NCI-H69 (cell line): ENCODE data around the gene TRIM17.

Experiments
- DNase-seq: peaks from one replicate; lab custom pipeline; 2025; lab: John Stamatoyannopoulos, UW

The TRIM17 gene

GRCh38 chr1:228378873-228379460, 37.7 kb downstream of the TRIM17 start:
- DNase-seq: peak; percentile 64

GRCh38 chr1:228378090-228378872, 38.4 kb downstream of the TRIM17 start:
- DNase-seq: peak; percentile 93

GRCh38 chr1:228377664-228378089, 39.0 kb downstream of the TRIM17 start:
- peak; percentile 42 for DNase-seq

GRCh38 chr1:228376651-228377631, 39.7 kb downstream of the TRIM17 start:
- no peak for DNase-seq

- no peak for DNase-seq
Measured at GRCh38 chr1:228376262-228376628, 40.4 kb downstream of the TRIM17 start.

- no peak for DNase-seq
Measured at GRCh38 chr1:228375578-228376261, 40.9 kb downstream of the TRIM17 start.

- DNase-seq: no peak
Measured at GRCh38 chr1:228374711-228375577, 41.7 kb downstream of the TRIM17 start.

- no peak for DNase-seq
Measured at GRCh38 chr1:228373681-228374571, 42.7 kb downstream of the TRIM17 start.

- DNase-seq: no peak
Measured at GRCh38 chr1:228373004-228373680, 43.5 kb downstream of the TRIM17 start.

- no peak for DNase-seq
Measured at GRCh38 chr1:228372183-228373003, 44.3 kb downstream of the TRIM17 start.

GRCh38 chr1:228371741-228372182, 44.9 kb downstream of the TRIM17 start:
- no peak for DNase-seq

GRCh38 chr1:228370941-228371740, 45.5 kb downstream of the TRIM17 start:
- peak; percentile 49 for DNase-seq

GRCh38 chr1:228370439-228370940, 46.2 kb downstream of the TRIM17 start:
- DNase-seq: no peak

- no peak for DNase-seq
Measured at GRCh38 chr1:228369608-228370438, 46.8 kb downstream of the TRIM17 start.

- DNase-seq: no peak
Measured at GRCh38 chr1:228368801-228369607, 47.7 kb downstream of the TRIM17 start.
